Upper lobe of right lung (tissue), 1 donor: ENCODE data around the gene ODAD2. TPM values are rescaled to one million over a fixed set of nuclear protein-coding genes. Genes with fewer than 3 reads are reported as not detected.
A peak's percentile ranks its signal among the peaks of the same experiment; 100 is the strongest.

Source experiments
- ATAC-seq: fragments of 200-7000 bp; cut with Tn5 transposase; one replicate; pipeline ENCODE4 v1.9.1; 2020; ENCODE audit warnings: mild to moderate bottlenecking, moderate library complexity
- DNase-seq: peaks from one replicate; pipeline ENCODE4 v3.0.0-alpha.2; 2020
- H3K27ac ChIP-seq: fragments of 200-600 bp; one replicate; pipeline ENCODE4 v1.8.0; 2022
- H3K27me3 ChIP-seq: fragments of 200-600 bp; one replicate; pipeline ENCODE4 v1.8.0; 2022; ENCODE audit warnings: mild to moderate bottlenecking
- H3K36me3 ChIP-seq: fragments of 200-600 bp; one replicate; pipeline ENCODE4 v1.8.0; 2022
- H3K4me1 ChIP-seq: fragments of 200-600 bp; one replicate; pipeline ENCODE4 v1.8.0; 2022
- H3K4me3 ChIP-seq: fragments of 200-600 bp; one replicate; pipeline ENCODE4 v1.8.0; 2022; ENCODE audit warnings: mild to moderate bottlenecking
- H3K9me3 ChIP-seq: fragments of 200-600 bp; one replicate; pipeline ENCODE4 v1.8.0; 2022
- CTCF ChIP-seq: fragments of 200-600 bp; IDR thresholded peaks from one replicate; pipeline ENCODE4 v1.8.0; 2022; ENCODE audit warnings: antibody characterized with exemption
- intact Hi-C: fragments of 100-400 bp; cut with DNase I; formaldehyde crosslinking; loops from one replicate; pipeline ENCODE4 v1.11.0; 2022
- total RNA-seq: library from RNA; stranded (reverse); fragmentation: NEBNext Ultra II Directional; extraction: Animal tissue kit (Norgen Biotek cat#: 25700); gene quantifications from one replicate; pipeline ENCODE4 v1.2.1, GENCODE V29; 2021
- donor health status: DM: no; HTN: yes; CAD: no; lungs with severe emphysema.

ODAD2 gene
- total RNA-seq, 1 donor from 2014 or later = 0.64 TPM

- TF ChIP-seq CTCF = no peak
- Histone ChIP-seq H3K27ac (no peak overlapping the region), H3K27me3 (no peaks in the 10 kb centered on the region)
Measured at GRCh38 chr10:27833792-27834191, 165.1 kb downstream of the ODAD2 start.

GRCh38 chr10:27832826-27833225 lies 166.1 kb downstream of the ODAD2 start:
- TF ChIP-seq CTCF = no peak

More at GRCh38 chr10:27833792-27834191, 165.1 kb downstream of the ODAD2 start:
- Histone ChIP-seq H3K4me1 (no peaks in the 10 kb centered on the region), H3K36me3 (no peaks in the 10 kb centered on the region), H3K9me3 (no peaks in the 10 kb centered on the region), H3K4me3 (no peak overlapping the region)
- intact Hi-C loops = no loop called here
- no peak for DNase-seq
- ATAC-seq = no peak

GRCh38 chr10:27826369-27826768 lies 172.5 kb downstream of the ODAD2 start:
- ATAC-seq = no peak

More at GRCh38 chr10:27832826-27833225, 166.1 kb downstream of the ODAD2 start:
- Histone ChIP-seq H3K9me3 (no peaks in the 10 kb centered on the region), H3K36me3 (no peaks in the 10 kb centered on the region), H3K4me1 (no peaks in the 10 kb centered on the region), H3K27me3 (no peaks in the 10 kb centered on the region), H3K4me3 (no peak overlapping the region), H3K27ac (no peak overlapping the region)
- intact Hi-C loops = no loop called here
- no peak for ATAC-seq
- no peak for DNase-seq

GRCh38 chr10:27822301-27822700 lies 176.6 kb downstream of the ODAD2 start:
- Histone ChIP-seq H3K4me3 (no peak overlapping the region), H3K9me3 (no peaks in the 10 kb centered on the region), H3K27ac (no peak overlapping the region), H3K27me3 (no peaks in the 10 kb centered on the region), H3K4me1 (no peaks in the 10 kb centered on the region), H3K36me3 (no peaks in the 10 kb centered on the region)
- intact Hi-C loops = no loop called here
- ATAC-seq (peak; percentile 26), DNase-seq (no peak)
- no peak for TF ChIP-seq CTCF

More at GRCh38 chr10:27826369-27826768, 172.5 kb downstream of the ODAD2 start:
- Histone ChIP-seq H3K4me1 (no peaks in the 10 kb centered on the region), H3K36me3 (no peaks in the 10 kb centered on the region), H3K4me3 (no peak overlapping the region), H3K27ac (no peak overlapping the region), H3K9me3 (no peaks in the 10 kb centered on the region), H3K27me3 (no peaks in the 10 kb centered on the region)
- no peak for TF ChIP-seq CTCF
- DNase-seq = no peak
- intact Hi-C loops = no loop called here

GRCh38 chr10:27820637-27821036 lies 178.2 kb downstream of the ODAD2 start:
- Histone ChIP-seq H3K36me3 (no peaks in the 10 kb centered on the region), H3K4me3 (no peak overlapping the region), H3K27ac (no peak overlapping the region), H3K27me3 (no peaks in the 10 kb centered on the region), H3K9me3 (no peaks in the 10 kb centered on the region), H3K4me1 (no peaks in the 10 kb centered on the region)
- ATAC-seq = no peak
- intact Hi-C loops = no loop called here
- no peak for DNase-seq
- TF ChIP-seq CTCF = no peak
